ENCODE data around the gene KCNQ1OT1.

The KCNQ1OT1 gene

GRCh38 chr11:2699531-2700414 lies at the start of gene KCNQ1OT1:
Gene KCNQ1OT1 (minus strand): TSS chr11:2699994.
- peak; percentile 84 for DNase-seq

GRCh38 chr11:2748814-2749554 lies 49.2 kb upstream of the KCNQ1OT1 start:
- no peak for DNase-seq

- no peak for DNase-seq
Measured at GRCh38 chr11:2748061-2748813, 48.4 kb upstream of the KCNQ1OT1 start.

- DNase-seq: no peak
Measured at GRCh38 chr11:2747248-2748027, 47.6 kb upstream of the KCNQ1OT1 start.

GRCh38 chr11:2746401-2747247 lies 46.8 kb upstream of the KCNQ1OT1 start:
- DNase-seq: no peak

GRCh38 chr11:2745511-2745910 lies 45.7 kb upstream of the KCNQ1OT1 start:
- no peak for DNase-seq

GRCh38 chr11:2744166-2744565 lies 44.4 kb upstream of the KCNQ1OT1 start:
- DNase-seq: no peak

- no peak for DNase-seq
Measured at GRCh38 chr11:2743427-2744110, 43.8 kb upstream of the KCNQ1OT1 start.

GRCh38 chr11:2742611-2743426 lies 43.0 kb upstream of the KCNQ1OT1 start:
- DNase-seq: no peak

GRCh38 chr11:2742201-2742600 lies 42.4 kb upstream of the KCNQ1OT1 start:
- DNase-seq: no peak

- DNase-seq: no peak
Measured at GRCh38 chr11:2741377-2742131, 41.8 kb upstream of the KCNQ1OT1 start.

GRCh38 chr11:2741006-2741376 lies 41.2 kb upstream of the KCNQ1OT1 start:
- DNase-seq: no peak

GRCh38 chr11:2740275-2740940 lies 40.6 kb upstream of the KCNQ1OT1 start:
- no peak for DNase-seq

GRCh38 chr11:2739531-2740274 lies 39.9 kb upstream of the KCNQ1OT1 start:
- DNase-seq: no peak

- DNase-seq: no peak
Measured at GRCh38 chr11:2738551-2739431, 39.0 kb upstream of the KCNQ1OT1 start.

- DNase-seq: no peak
Measured at GRCh38 chr11:2737866-2738265, 38.1 kb upstream of the KCNQ1OT1 start.

GRCh38 chr11:2737226-2737590 lies 37.4 kb upstream of the KCNQ1OT1 start:
- DNase-seq: no peak
